Upper lobe of right lung (tissue), 1 donor: Measurements from ENCODE around the gene RTEL1. TPM values are rescaled to one million over a fixed set of nuclear protein-coding genes. Genes with fewer than 3 reads are reported as not detected.

Experiments used
- ATAC-seq: fragments of 200-7000 bp; cut with Tn5 transposase; one replicate; pipeline ENCODE4 v1.9.1; 2020; ENCODE audit warnings: mild to moderate bottlenecking, moderate library complexity
- DNase-seq: peaks from one replicate; pipeline ENCODE4 v3.0.0-alpha.2; 2020
- H3K27ac ChIP-seq: fragments of 200-600 bp; one replicate; pipeline ENCODE4 v1.8.0; 2022
- H3K27me3 ChIP-seq: fragments of 200-600 bp; one replicate; pipeline ENCODE4 v1.8.0; 2022; ENCODE audit warnings: mild to moderate bottlenecking
- H3K36me3 ChIP-seq: fragments of 200-600 bp; one replicate; pipeline ENCODE4 v1.8.0; 2022
- H3K4me1 ChIP-seq: fragments of 200-600 bp; one replicate; pipeline ENCODE4 v1.8.0; 2022
- H3K4me3 ChIP-seq: fragments of 200-600 bp; one replicate; pipeline ENCODE4 v1.8.0; 2022; ENCODE audit warnings: mild to moderate bottlenecking
- H3K9me3 ChIP-seq: fragments of 200-600 bp; one replicate; pipeline ENCODE4 v1.8.0; 2022
- intact Hi-C: fragments of 100-400 bp; cut with DNase I; formaldehyde crosslinking; loops from one replicate; pipeline ENCODE4 v1.11.0; 2022
- total RNA-seq: library from RNA; stranded (reverse); fragmentation: NEBNext Ultra II Directional; extraction: Animal tissue kit (Norgen Biotek cat#: 25700); gene quantifications from one replicate; pipeline ENCODE4 v1.2.1, GENCODE V29; 2021
- TF ChIP-seq, protein P1 (sequence below): fragments of 200-600 bp; IDR thresholded peaks from one replicate; pipeline ENCODE4 v1.8.0; 2022; ENCODE audit warnings: antibody characterized with exemption
- donor health status: DM: no; HTN: yes; CAD: no; lungs with severe emphysema.

The RTEL1 gene
- total RNA-seq, 1 donor from 2014 or later: 26.7 TPM

DNA sequence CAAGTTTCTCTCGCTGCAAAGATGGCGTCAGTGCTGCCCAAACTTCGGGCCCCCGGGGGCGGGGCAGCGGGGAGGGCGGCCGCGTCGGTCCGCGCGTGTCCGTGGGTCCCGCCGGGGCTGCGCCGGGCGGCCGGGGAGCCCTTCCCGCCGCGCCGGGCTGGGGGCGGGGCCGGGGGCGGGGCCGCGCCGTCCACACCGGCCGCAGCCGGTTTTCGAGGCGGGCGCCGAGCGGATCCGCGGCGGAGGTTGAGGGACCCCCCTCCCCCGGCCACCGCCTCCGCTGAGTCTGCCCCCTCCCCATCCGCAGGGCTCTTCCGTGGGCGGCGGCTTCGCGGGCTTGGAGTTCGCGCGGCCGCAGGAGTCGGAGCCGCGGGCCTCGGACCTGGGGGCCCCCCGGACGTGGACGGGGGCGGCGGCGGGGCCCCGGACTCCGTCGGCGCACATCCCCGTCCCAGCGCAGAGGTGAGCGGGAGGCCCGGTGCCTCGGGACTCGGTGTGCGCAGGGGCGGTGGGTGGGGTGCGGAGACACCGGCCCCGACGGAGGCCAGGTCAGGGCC, 82.0 kb downstream of the RTEL1 start:
- peaks cover 36% of the 10 kb centered on the region for H3K36me3 ChIP-seq

DNA sequence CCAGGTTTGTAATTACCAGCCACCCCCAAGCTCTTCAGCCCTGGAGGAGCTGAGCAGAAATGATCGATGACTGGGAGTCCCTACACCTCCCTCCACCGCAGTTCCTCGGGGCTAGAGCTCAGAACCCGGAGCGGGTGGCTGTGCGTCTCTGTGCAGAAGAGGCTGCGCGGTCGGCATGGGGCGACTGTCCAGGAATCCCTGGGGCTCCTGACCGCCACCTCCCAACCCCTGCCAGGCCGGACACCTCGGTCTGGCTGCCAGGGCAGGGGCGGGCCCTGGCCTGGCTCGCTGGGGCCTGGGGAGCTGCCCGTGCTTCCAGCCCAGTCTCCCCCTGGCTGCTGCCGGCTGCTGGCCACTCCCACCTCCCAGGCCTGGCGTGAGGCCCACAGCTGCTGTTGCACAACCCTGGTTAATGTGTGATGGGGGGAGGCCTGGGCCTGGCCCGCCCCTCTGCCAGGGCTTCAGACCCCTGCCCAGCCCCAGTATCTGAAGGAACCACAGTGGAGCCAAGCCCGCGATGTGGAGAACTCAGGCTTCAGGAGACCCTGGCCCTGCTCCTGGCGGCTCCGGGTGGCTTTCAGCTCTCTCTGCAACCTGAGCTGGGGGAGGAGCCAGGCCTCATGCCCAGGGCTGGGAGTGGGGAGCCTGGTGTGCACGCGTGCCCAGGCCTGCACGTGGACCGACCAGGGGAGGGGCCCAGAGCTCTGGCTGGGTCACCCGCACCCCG, 82.7 kb downstream of the RTEL1 start:
- Histone ChIP-seq H3K4me3 (peak overlapping the region; percentile 63), H3K27me3 (no peaks in the 10 kb centered on the region), H3K4me1 (peaks cover 30% of the 10 kb centered on the region), H3K36me3 (peaks cover 30% of the 10 kb centered on the region), H3K27ac (peak overlapping the region; percentile 86), H3K9me3 (no peaks in the 10 kb centered on the region)
- ATAC-seq: peak; percentile 75
- TF ChIP-seq, protein P1, sequence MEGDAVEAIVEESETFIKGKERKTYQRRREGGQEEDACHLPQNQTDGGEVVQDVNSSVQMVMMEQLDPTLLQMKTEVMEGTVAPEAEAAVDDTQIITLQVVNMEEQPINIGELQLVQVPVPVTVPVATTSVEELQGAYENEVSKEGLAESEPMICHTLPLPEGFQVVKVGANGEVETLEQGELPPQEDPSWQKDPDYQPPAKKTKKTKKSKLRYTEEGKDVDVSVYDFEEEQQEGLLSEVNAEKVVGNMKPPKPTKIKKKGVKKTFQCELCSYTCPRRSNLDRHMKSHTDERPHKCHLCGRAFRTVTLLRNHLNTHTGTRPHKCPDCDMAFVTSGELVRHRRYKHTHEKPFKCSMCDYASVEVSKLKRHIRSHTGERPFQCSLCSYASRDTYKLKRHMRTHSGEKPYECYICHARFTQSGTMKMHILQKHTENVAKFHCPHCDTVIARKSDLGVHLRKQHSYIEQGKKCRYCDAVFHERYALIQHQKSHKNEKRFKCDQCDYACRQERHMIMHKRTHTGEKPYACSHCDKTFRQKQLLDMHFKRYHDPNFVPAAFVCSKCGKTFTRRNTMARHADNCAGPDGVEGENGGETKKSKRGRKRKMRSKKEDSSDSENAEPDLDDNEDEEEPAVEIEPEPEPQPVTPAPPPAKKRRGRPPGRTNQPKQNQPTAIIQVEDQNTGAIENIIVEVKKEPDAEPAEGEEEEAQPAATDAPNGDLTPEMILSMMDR: no peak
- peak; percentile 95 for DNase-seq
- intact Hi-C loops: no loop called here

More for the DNA sequence above, 82.0 kb downstream of the RTEL1 start:
- H3K4me1 ChIP-seq: peaks cover 30% of the 10 kb centered on the region
- DNase-seq (peak; percentile 82), ATAC-seq (peak; percentile 32)
- no peaks in the 10 kb centered on the region for H3K27me3 ChIP-seq
- peak overlapping the region; percentile 86 for H3K27ac ChIP-seq
- no peaks in the 10 kb centered on the region for H3K9me3 ChIP-seq
- intact Hi-C loops: no loop called here
- TF ChIP-seq, protein P1: no peak
- peak overlapping the region; percentile 63 for H3K4me3 ChIP-seq

DNA sequence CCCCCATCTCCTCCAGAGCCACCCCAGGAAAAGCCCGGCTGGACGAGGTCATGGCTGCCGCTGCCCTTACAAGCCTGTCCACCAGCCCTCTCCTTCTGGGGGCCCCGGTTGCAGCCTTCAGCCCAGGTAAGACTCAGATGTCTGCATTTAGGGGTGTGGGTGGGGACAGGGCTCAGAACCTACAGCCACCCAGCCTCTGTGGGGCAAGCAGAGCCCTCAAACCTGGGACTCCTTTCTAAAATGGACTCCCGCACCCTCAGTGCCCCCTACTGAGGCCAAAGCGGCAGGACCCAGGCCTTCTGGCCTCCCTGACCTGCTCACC, 83.2 kb downstream of the RTEL1 start:
- intact Hi-C loops: no loop called here
- H3K36me3 ChIP-seq: peaks cover 26% of the 10 kb centered on the region
- no peak for DNase-seq
- peaks cover 30% of the 10 kb centered on the region for H3K4me1 ChIP-seq
- TF ChIP-seq, protein P1: no peak
- H3K27ac ChIP-seq: peak overlapping the region; percentile 86
- no peaks in the 10 kb centered on the region for H3K27me3 ChIP-seq
- H3K9me3 ChIP-seq: no peaks in the 10 kb centered on the region
- ATAC-seq: no peak
- H3K4me3 ChIP-seq: peak overlapping the region; percentile 63

DNA sequence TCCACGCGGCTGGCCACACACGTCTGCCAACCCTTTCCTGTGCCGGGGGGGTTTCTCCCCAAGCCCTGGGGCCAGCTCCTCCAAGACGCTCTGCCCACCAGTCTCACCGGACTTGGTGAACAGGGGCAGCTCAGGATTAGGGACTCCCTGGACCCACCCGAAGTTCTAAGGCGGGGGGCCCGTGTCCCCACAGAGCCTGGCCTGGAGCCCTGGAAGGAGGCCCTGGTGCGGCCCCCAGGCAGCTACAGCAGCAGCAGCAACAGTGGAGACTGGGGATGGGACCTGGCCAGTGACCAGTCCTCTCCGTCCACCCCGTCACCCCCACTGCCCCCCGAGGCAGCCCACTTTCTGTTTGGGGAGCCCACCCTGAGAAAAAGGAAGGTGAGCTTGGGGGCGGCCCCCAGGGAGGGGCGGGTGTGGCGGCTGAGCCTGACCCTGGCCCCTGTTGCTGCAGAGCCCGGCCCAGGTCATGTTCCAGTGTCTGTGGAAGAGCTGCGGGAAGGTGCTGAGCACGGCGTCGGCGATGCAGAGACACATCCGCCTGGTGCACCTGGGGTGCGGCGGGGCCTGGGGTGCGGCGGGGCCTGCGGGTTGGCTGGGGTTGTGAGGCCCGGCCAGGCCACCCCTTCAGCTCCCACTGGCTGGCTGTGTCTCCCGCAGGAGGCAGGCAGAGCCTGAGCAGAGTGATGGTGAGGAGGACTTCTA, 83.7 kb downstream of the RTEL1 start:
- DNase-seq (peak; percentile 66), ATAC-seq (no peak)

DNA sequence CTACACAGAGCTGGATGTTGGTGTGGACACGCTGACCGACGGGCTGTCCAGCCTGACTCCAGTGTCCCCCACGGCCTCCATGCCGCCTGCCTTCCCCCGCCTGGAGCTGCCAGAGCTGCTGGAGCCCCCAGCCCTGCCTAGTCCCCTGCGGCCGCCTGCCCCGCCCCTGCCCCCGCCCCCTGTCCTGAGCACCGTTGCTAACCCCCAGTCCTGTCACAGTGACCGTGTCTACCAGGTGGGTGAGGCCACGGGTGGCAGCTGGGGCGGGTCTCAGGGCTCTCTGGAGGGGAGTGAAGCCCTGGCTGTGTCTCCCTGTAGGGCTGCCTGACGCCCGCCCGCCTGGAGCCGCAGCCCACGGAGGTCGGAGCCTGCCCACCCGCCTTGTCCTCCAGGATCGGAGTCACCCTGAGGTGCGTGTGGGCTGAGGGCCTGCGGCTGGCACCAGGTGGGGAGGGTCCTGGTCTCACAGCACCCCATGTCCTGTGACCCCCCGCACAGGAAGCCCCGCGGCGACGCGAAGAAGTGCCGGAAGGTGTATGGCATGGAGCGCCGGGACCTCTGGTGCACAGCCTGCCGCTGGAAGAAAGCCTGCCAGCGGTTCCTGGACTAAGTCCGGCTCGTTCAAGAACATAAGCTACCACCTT, 84.4 kb downstream of the RTEL1 start:
- H3K27ac ChIP-seq: no peak overlapping the region
- peaks cover 26% of the 10 kb centered on the region for H3K36me3 ChIP-seq
- TF ChIP-seq, protein P1: no peak
- H3K9me3 ChIP-seq: no peaks in the 10 kb centered on the region
- peaks cover 27% of the 10 kb centered on the region for H3K4me1 ChIP-seq
- no peak for ATAC-seq
- H3K27me3 ChIP-seq: no peaks in the 10 kb centered on the region
- intact Hi-C loops: no loop called here
- no peak overlapping the region for H3K4me3 ChIP-seq
- peak; percentile 68 for DNase-seq

More for the DNA sequence above, 83.7 kb downstream of the RTEL1 start:
- Histone ChIP-seq H3K9me3 (no peaks in the 10 kb centered on the region), H3K27ac (peak overlapping the region; percentile 86), H3K27me3 (no peaks in the 10 kb centered on the region), H3K36me3 (peaks cover 26% of the 10 kb centered on the region), H3K4me3 (peak overlapping the region; percentile 63), H3K4me1 (peaks cover 30% of the 10 kb centered on the region)
- intact Hi-C loops: no loop called here
- TF ChIP-seq, protein P1: no peak
